Keratinocyte (primary cell): ENCODE results near the gene LDLRAD2.
"Not testable (repeated sequence)": the region's sequence is repeated elsewhere in the genome, so short reads cannot be mapped to it uniquely, and the experiment has no call there.

Experiments used
- EZH2 ChIP-seq: IDR thresholded peaks from one replicate; pipeline ENCODE4 v1.6.1; 2012; ENCODE audit warnings: inconsistent platforms, mild to moderate bottlenecking, low read length, moderate library complexity
- TF ChIP-seq, protein P1 (sequence below), 3 experiments: IDR thresholded peaks in 1 of 3; conservative IDR thresholded peaks in 1 of 3; optimal IDR thresholded peaks in 1 of 3; 2 replicates in 2 of 3; 3 replicates in 1 of 3; pipeline versions ENCODE3 to v1.5.1; 2011; ENCODE audit warnings: low read length in 3 of 3, mild to moderate bottlenecking in 3 of 3, moderate library complexity in 2 of 3, control low read depth in 1 of 3, inconsistent platforms in 1 of 3; ENCODE audit not compliant: insufficient read depth in 2 of 3; ENCODE audit errors: extremely low read depth in 1 of 3

DNA sequence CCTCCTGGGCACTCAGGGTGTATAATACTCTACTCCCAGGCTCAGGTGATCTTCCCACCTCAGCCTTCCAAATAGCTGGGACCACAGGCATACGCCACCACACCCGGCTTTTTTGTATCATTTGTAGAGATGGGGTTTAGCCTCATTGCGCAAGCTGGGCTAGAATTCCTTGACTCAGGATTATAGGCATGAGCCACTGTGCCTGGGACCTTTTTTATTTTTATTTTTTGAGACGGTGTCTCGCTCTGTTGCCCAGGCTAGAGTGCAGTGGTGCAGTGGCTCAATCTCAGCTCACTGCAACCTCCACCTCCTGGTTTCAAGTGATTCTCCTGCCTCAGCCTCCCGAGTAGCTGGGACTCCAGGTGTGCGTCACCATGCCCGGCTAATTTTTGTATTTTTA lies 45.0 kb upstream of the LDLRAD2 start:
- TF ChIP-seq, protein P1, sequence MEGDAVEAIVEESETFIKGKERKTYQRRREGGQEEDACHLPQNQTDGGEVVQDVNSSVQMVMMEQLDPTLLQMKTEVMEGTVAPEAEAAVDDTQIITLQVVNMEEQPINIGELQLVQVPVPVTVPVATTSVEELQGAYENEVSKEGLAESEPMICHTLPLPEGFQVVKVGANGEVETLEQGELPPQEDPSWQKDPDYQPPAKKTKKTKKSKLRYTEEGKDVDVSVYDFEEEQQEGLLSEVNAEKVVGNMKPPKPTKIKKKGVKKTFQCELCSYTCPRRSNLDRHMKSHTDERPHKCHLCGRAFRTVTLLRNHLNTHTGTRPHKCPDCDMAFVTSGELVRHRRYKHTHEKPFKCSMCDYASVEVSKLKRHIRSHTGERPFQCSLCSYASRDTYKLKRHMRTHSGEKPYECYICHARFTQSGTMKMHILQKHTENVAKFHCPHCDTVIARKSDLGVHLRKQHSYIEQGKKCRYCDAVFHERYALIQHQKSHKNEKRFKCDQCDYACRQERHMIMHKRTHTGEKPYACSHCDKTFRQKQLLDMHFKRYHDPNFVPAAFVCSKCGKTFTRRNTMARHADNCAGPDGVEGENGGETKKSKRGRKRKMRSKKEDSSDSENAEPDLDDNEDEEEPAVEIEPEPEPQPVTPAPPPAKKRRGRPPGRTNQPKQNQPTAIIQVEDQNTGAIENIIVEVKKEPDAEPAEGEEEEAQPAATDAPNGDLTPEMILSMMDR (optimal IDR thresholded peaks at IDR 0.05 in 1 of 3, IDR thresholded peaks at IDR 0.05 in 1 of 3, conservative IDR thresholded peaks at IDR 0.05 in 1 of 3; ENCODE audit: extremely low read depth in 1 of 3, insufficient read depth in 2 of 3, low read length in 3 of 3), result not testable (repeated sequence)
- not testable (repeated sequence) for TF ChIP-seq EZH2
